Fibroblast of lung (primary cell): ENCODE data around the gene PTPN14. TPM values are rescaled to one million over a fixed set of nuclear protein-coding genes. Genes with fewer than 3 reads are reported as not detected.

Source experiments
- DNase-seq, 2 donors: peaks; one replicate each; pipeline versions ENCODE4 v3.0.0 to v3.0.0-alpha.2; 2010; ENCODE audit warnings: low read depth in 2 of 2
- H2AFZ ChIP-seq: 2 replicates; pipeline ENCODE4 v1.5.1; 2012; ENCODE audit warnings: low read length, control low read depth, inconsistent platforms
- H3K27ac ChIP-seq: 2 replicates; pipeline ENCODE4 v1.5.1; 2011; ENCODE audit warnings: low read length, control low read depth; ENCODE audit not compliant: insufficient read depth
- H3K27me3 ChIP-seq: 2 replicates; pipeline ENCODE4 v1.5.1; 2011; ENCODE audit warnings: mild to moderate bottlenecking, low read length; ENCODE audit not compliant: control insufficient read depth, insufficient read depth
- H3K36me3 ChIP-seq: 2 replicates; pipeline ENCODE4 v1.5.1; 2011; ENCODE audit warnings: low read length; ENCODE audit not compliant: control insufficient read depth, insufficient read depth
- H3K4me1 ChIP-seq: 2 replicates; pipeline ENCODE4 v1.5.1; 2011; ENCODE audit warnings: low read length; ENCODE audit not compliant: control insufficient read depth, insufficient read depth; ENCODE audit errors: extremely low read depth
- H3K4me2 ChIP-seq: 2 replicates; pipeline ENCODE4 v1.5.1; 2011; ENCODE audit warnings: low read length, control low read depth; ENCODE audit not compliant: insufficient read depth; ENCODE audit errors: extremely low read depth
- H3K4me3 ChIP-seq, 4 experiments: fragments of 200-600 bp in 1 of 4; sonication (generic) in 1 of 4; replicated peaks in 1 of 4; 2 replicates each; pipeline ENCODE4 v1.5.1; 2011 to 2016; ENCODE audit warnings: low read length in 4 of 4, low read depth in 3 of 4, mild to moderate bottlenecking in 3 of 4, control low read depth in 2 of 4, inconsistent platforms in 1 of 4, mixed read lengths in 1 of 4; ENCODE audit not compliant: insufficient read depth in 1 of 4; ENCODE audit errors: control extremely low read depth in 1 of 4
- H3K79me2 ChIP-seq: 2 replicates; pipeline ENCODE4 v1.5.1; 2012; ENCODE audit warnings: mild to moderate bottlenecking, low read length, inconsistent platforms; ENCODE audit not compliant: control insufficient read depth, insufficient read depth
- H3K9ac ChIP-seq: 2 replicates; pipeline ENCODE4 v1.5.1; 2011; ENCODE audit warnings: mild to moderate bottlenecking, low read length, control low read depth; ENCODE audit not compliant: insufficient read depth
- H3K9me3 ChIP-seq: 2 replicates; pipeline ENCODE4 v1.5.1; 2012; ENCODE audit warnings: low read depth, low read length; ENCODE audit not compliant: control insufficient read depth, insufficient read depth
- H4K20me1 ChIP-seq: 2 replicates; pipeline ENCODE4 v1.5.1; 2011; ENCODE audit warnings: low read length; ENCODE audit not compliant: control insufficient read depth, insufficient read depth; ENCODE audit errors: extremely low read depth
- CTCF ChIP-seq, 2 donors: IDR thresholded peaks in 1 of 2; conservative IDR thresholded peaks in 1 of 2; 1 replicate in 1 of 2; 2 replicates in 1 of 2; pipeline ENCODE4 v1.5.1; 2011 to 2012; ENCODE audit warnings: low read length in 2 of 2, control low read depth in 1 of 2, inconsistent platforms in 1 of 2, low read depth in 1 of 2, mild to moderate bottlenecking in 1 of 2
- EZH2 ChIP-seq: IDR thresholded peaks from 2 replicates; pipeline ENCODE4 v1.5.1; 2012; ENCODE audit warnings: low read length, control low read depth, mild to moderate bottlenecking; ENCODE audit errors: missing control alignments
- polyA plus RNA-seq, 2 donors: library from polyadenylated mRNA; depleted of rRNA in 1 of 2; stranded (reverse) in 1 of 2; unstranded in 1 of 2; fragments of >200 nt; gene quantifications; 2 replicates each; pipeline ENCODE4 v1.2.1, GENCODE V29; 2011 to 2012; ENCODE audit warnings: missing spikeins in 1 of 2
- total RNA-seq: library from RNA; depleted of rRNA; stranded (reverse); fragments of >200 nt; gene quantifications from 2 replicates; pipeline ENCODE4 v1.2.1, GENCODE V29; 2014

Gene PTPN14
- total and polyA plus RNA-seq, 2 donors (not counting 1 experiment from before 2014, with no cell fraction given), result 38.7 to 56.1 TPM

GRCh38 chr1:214505134-214505533 is 46.3 kb downstream of the PTPN14 start:
- Histone ChIP-seq H3K79me2 (peaks cover 77% of the 10 kb centered on the region), H2AFZ (no peak overlapping the region), H3K4me1 (peaks cover 3% of the 10 kb centered on the region), H3K4me2 (no peak overlapping the region), H3K9me3 (no peaks in the 10 kb centered on the region), H3K27ac (no peak overlapping the region), H3K9ac (no peak overlapping the region), H3K4me3 (no peak overlapping the region), H3K36me3 (no peaks in the 10 kb centered on the region), H3K27me3 (no peaks in the 10 kb centered on the region), H4K20me1 (peaks cover 2% of the 10 kb centered on the region)
- TF ChIP-seq EZH2 (no peak), CTCF (conservative IDR thresholded peaks at IDR 0.05 in 1 of 2, IDR thresholded peaks at IDR 0.05 in 1 of 2; ENCODE audit: low read depth in 1 of 2, low read length in 2 of 2) (no peak)
- DNase-seq, result no peak

GRCh38 chr1:214504330-214504729 is 47.1 kb downstream of the PTPN14 start:
- Histone ChIP-seq H3K27me3 (no peaks in the 10 kb centered on the region), H3K4me2 (no peak overlapping the region), H3K27ac (no peak overlapping the region), H3K9ac (no peak overlapping the region), H3K4me1 (peaks cover 3% of the 10 kb centered on the region), H2AFZ (no peak overlapping the region), H3K36me3 (no peaks in the 10 kb centered on the region), H3K9me3 (no peaks in the 10 kb centered on the region), H3K4me3 (no peak overlapping the region), H3K79me2 (peaks cover 79% of the 10 kb centered on the region), H4K20me1 (peaks cover 2% of the 10 kb centered on the region)
- TF ChIP-seq EZH2 (no peak), CTCF (conservative IDR thresholded peaks at IDR 0.05 in 1 of 2, IDR thresholded peaks at IDR 0.05 in 1 of 2; ENCODE audit: low read depth in 1 of 2, low read length in 2 of 2) (no peak)
- no peak for DNase-seq

- H3K9me3 ChIP-seq, result no peaks in the 10 kb centered on the region
- peaks cover 2% of the 10 kb centered on the region for H4K20me1 ChIP-seq
- no peak overlapping the region for H3K4me2 ChIP-seq
- peak in 1 of 2 donors; percentile 47 for DNase-seq
- no peak overlapping the region for H3K27ac ChIP-seq
- TF ChIP-seq EZH2 (no peak), CTCF (conservative IDR thresholded peaks at IDR 0.05 in 1 of 2, IDR thresholded peaks at IDR 0.05 in 1 of 2; ENCODE audit: low read depth in 1 of 2, low read length in 2 of 2) (no peak)
- no peak overlapping the region for H3K4me3 ChIP-seq
- no peak overlapping the region for H2AFZ ChIP-seq
- peaks cover 83% of the 10 kb centered on the region for H3K79me2 ChIP-seq
- no peak overlapping the region for H3K9ac ChIP-seq
- no peaks in the 10 kb centered on the region for H3K27me3 ChIP-seq
- no peaks in the 10 kb centered on the region for H3K36me3 ChIP-seq
- peaks cover 3% of the 10 kb centered on the region for H3K4me1 ChIP-seq
Measured at GRCh38 chr1:214503553-214503952, 47.8 kb downstream of the PTPN14 start.
